Stimulated activated CD4-positive, alpha-beta T cell treated with anti-CD3 and anti-CD28 coated beads, TNF-alpha, amount 100 ng/mL, for 48 hours (primary cell): ENCODE results near the gene GTF2H1.
"Not testable (repeated sequence)": the region's sequence is repeated elsewhere in the genome, so short reads cannot be mapped to it uniquely, and the experiment has no call there.

ENCODE experiments used
- DNase-seq, 3 donors: peaks; one replicate each; pipeline ENCODE4 v3.0.0-alpha.2; 2020; ENCODE audit warnings: low read depth in 3 of 3

GTF2H1 gene

DNA sequence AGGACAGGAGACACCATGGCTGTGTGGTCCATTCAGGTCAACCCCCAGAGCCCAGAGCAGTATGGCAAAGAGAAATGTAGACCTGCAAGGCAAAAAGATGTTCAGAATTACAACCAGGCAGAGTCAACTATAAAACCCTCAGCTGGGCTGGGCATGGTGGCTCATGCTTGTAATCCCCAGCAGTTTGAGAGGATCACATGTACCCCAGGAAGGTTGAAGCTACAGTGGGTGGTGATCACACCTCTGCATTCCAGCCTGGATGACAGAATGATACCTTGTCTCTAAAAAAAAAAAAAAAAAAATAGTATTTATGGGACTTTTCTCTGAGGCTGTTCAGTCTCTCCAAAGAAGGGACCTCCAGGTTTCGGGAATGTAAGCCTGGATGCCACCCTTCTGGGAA is 53.6 kb downstream of the GTF2H1 start:
- no peak for DNase-seq

DNA sequence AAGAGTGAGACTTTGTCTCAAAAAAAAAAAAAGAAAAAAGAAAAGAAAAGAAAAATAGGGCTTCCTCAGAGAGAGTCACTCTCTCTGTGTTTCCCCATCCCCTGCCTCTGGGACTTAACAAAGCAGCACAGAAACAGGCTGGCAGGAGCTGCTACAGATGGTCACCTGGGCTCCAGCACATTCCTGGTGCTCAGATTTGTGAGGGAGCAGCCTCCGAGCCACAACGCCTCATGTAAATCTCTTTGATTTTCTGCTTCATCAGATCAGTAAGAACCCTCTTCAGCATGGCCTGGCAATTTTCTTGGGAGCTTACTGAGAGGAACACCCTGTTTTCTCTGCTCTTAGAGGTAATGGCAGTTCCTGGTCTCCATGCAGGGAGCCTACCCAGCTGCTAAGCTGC is 56.8 kb downstream of the GTF2H1 start:
- DNase-seq: no peak

- peak; percentile 43 to 86 (median 70) for DNase-seq
Measured at GRCh38 chr11:18383388-18384156, 61.2 kb downstream of the GTF2H1 start.

- DNase-seq: no peak
Measured at GRCh38 chr11:18384157-18384641, 61.8 kb downstream of the GTF2H1 start.

GRCh38 chr11:18390088-18390487 is 67.7 kb downstream of the GTF2H1 start:
- no peak for DNase-seq

DNA sequence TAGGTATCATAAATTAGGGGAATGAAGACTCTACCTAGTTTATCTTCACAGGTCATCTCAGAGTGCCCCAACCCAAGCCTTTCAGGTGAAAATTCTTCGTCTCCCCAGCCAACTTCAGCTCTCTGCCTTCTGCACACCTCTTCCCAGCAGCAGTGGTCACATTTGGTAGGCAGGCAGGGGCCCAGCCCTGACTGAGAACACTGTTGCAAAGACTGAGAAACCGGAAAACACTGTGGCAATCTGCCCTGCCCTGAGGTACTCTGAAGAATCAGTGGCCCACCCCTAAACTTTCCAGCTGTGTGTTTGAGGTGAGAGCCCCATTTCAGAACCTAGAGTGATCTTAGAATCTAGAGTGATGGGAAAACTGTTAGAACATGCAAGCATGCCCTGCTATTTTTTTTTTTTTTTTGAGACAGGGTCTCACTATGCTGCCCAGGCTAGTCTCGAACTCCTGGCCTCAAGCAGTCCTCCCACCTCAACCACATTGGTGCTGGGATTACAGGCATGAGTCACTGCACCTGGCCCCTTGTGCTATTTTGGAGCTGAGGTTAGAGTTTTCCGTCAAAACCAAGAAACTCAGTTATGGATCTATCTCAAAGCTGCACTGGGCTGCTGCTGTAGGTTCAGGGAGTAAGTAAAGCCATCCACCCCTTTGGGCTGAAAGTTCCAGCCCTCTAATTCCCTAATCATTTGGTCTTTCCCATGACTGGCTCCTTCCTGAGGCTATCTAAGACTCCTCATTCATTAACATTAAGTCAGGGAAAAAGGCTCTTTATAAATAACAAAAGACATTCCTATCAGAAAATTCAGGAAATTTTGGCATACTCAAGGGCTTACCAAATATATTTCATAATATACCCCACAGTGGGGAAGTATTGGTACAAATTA is 70.3 kb downstream of the GTF2H1 start:
- no peak for DNase-seq

DNA sequence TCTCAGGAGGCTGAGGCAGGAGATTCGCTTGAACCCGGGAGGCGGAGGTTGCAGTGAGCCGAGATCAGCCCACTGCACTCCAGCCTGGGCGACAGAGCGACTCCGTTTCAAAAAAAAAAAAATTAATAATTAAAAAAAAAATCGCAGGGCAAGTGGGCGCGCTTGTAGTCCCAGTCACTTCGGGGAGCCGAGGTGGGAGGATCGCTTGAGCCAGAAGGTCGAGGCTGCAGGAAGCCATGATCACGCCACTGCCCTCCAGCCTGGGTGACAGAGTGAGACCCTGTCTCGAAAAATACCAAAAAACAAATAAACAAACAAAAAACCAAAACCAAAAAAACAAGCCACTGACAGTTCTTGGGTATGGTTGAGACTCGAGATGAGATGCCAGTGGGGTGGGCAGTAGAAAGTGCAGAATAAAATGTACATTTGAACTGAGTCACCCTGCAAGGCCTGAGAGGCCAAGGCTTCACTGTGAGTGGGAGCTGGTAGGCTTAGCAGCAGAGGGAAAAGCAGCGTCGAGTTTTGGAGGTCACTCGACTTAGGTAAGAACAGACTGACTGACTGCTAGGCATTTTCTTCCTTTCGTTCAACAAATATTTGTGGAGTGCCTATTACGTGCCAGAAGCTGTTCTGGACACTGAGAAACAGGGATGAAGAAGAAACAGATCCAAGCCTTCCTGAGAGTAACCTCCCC is 71.4 kb downstream of the GTF2H1 start:
- no peak for DNase-seq

DNA sequence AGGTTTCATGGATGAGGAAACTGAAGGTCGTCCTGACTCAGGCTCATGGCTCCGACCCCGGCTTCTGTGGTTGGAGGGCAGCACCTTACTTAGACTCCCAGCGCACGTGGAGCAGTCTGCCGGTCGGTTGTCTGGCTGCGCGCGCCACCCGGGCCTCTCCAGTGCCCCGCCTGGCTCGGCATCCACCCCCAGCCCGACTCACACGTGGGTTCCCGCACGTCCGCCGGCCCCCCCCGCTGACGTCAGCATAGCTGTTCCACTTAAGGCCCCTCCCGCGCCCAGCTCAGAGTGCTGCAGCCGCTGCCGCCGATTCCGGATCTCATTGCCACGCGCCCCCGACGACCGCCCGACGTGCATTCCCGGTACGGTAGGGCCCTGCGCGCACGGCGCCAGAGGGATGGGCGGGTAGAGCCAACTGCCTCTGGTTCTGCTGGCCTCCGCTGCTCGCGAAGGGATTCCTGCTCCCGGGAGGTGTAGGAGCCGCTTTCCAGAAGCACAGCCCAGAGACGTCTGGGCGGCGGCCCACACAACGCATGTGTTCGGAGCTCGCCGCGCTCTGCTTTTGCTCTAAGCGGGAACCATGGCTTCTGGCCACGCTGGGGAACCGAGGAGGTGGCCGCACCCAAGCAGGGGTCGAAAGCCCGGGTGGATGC is 72.0 kb downstream of the GTF2H1 start, which contains the start of gene LDHA:
Gene LDHA (plus strand): TSS at position 289 of the 653 bp plus-strand sequence. CDS start 2,280 bp downstream, outside the sequence.
- DNase-seq: peak; percentile 99 to 100 (median 99)

DNA sequence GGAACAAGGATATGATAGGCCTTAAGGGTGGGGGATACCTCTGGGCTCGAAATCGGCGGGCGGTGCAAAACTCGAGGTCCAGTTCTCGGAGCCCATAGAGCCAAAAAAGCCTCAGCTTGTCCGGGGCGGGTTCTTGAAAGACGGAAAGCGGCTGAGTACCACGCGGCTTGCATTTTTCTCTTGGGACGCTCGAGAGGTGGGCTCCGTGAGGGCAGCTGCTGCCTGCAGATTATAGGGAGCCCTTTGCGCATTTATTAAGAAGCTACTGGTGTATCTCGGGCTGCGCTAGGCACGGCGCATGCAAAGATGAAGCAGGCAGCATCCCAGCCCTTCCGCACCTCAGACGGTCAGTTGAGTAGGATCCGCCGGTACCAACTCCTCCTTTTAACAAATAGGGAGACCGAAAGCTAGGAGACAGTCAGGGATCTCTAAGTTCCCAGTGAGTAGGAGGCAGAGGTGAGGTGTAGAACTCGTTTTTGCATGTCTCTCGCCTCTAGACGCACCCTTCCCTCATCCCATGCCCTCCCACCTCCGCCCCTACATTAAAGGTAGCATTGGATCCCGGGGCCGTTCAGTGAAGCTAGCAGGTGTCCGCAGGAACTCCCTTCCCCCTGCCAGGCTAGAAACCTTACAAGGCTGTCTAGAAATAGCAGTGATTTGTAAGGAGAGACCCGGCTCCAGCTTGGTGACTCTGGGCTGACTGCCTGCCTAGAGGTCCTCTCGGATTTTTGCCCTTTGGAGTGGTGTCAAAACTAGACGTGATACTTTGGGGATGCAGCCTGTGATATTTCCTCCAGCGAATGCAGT is 72.8 kb downstream of the GTF2H1 start:
- no peak for DNase-seq

- DNase-seq: peak; percentile 86 to 92 (median 92)
Measured at GRCh38 chr11:18395735-18396504, 73.6 kb downstream of the GTF2H1 start.

- no peak for DNase-seq
Measured at GRCh38 chr11:18397921-18398320, 75.6 kb downstream of the GTF2H1 start.

- not testable (repeated sequence) for DNase-seq
Measured at GRCh38 chr11:18401077-18401476, 78.7 kb downstream of the GTF2H1 start.

DNA sequence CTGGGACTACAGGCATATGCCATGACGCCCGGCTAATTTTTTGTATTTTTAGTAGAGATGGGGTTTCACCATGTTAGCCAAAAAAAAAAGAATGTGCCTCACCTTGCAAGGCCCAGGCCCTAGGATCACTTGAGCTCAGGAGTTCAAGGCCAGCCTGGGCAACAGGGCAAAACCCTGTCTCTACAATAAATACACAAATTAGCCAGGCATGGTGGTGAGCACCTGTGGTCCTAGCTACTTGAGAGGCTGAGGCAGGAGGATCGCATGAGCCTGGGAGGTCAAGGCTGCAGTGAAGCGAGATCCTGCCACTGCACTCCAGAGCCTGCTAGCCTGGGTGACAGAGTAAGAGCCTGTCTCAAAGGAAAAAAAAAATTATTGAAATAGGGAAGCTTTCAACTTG is 81.7 kb downstream of the GTF2H1 start:
- no peak for DNase-seq

DNA sequence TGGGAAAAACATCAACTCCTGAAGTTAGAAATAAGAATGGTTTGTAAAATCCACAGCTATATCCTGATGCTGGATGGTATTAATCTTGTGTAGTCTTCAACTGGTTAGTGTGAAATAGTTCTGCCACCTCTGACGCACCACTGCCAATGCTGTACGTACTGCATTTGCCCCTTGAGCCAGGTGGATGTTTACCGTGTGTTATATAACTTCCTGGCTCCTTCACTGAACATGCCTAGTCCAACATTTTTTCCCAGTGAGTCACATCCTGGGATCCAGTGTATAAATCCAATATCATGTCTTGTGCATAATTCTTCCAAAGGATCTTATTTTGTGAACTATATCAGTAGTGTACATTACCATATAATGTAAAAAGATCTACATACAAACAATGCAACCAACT is 85.0 kb downstream of the GTF2H1 start:
- not testable (repeated sequence) for DNase-seq

DNA sequence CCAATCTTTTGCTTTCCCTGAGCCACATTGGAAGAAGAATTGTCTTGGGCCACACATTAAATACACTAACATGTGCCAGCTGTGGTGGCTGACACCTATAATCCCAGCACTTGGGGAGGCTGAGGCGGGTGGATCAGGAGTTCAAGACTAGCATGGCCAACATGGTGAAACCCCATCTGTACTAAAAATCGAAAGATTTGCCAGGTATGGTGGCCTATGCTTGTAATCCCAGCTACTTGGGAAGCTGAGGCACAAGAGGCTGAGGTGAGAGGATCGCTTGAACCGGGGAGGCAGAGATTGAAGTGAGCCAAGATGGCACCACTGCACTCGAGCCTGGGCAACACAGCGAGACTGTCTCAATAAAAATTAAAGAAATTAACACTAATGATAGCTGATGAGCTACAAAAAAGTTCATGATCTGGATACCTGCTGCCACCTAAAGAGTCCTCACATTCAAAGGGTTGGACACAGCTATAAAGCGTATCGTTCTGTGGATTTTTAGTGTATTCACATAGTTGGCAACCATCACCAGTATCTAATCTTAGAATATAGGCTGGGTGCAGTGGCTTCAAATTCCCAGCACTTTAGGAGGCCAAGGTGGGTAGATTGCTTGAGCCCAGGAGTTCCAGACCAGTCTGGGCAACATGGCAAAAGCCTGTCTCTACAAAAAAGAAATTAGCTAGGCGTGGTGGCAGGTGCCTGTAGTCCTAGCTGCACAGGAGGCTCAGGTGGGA is 86.4 kb downstream of the GTF2H1 start:
- DNase-seq: no peak

DNA sequence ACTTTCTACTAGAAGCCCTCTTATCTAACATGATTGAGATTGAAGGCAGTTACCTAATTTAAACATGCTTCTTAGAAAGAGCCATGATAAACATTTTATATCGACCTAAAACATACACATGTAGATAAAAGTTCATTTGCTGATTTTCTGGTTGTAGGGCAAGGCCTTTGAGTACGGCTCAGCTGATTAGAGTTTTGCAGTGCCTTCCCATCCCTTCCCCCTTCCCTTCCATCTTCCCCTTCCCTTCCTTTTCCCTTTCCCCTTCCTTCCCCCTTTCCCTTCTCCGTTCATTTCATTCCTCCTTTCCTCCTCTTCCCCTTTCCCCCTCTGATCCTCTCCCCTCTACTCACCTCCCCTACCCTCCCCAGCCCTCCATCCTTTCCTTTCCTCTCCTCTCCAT is 94.1 kb downstream of the GTF2H1 start:
- DNase-seq: no peak
